Myometrial cell (primary cell): Measurements from ENCODE around the gene FAM187B. TPM values are rescaled to one million over a fixed set of nuclear protein-coding genes. Genes with fewer than 3 reads are reported as not detected.

Source experiments
- total RNA-seq: library from RNA; depleted of rRNA; stranded (reverse); fragments of >200 nt; gene quantifications from 2 replicates; pipeline ENCODE4 v1.2.3, GENCODE V29; 2015

Gene FAM187B
- not detected in 2 replicates for total RNA-seq

DNA sequence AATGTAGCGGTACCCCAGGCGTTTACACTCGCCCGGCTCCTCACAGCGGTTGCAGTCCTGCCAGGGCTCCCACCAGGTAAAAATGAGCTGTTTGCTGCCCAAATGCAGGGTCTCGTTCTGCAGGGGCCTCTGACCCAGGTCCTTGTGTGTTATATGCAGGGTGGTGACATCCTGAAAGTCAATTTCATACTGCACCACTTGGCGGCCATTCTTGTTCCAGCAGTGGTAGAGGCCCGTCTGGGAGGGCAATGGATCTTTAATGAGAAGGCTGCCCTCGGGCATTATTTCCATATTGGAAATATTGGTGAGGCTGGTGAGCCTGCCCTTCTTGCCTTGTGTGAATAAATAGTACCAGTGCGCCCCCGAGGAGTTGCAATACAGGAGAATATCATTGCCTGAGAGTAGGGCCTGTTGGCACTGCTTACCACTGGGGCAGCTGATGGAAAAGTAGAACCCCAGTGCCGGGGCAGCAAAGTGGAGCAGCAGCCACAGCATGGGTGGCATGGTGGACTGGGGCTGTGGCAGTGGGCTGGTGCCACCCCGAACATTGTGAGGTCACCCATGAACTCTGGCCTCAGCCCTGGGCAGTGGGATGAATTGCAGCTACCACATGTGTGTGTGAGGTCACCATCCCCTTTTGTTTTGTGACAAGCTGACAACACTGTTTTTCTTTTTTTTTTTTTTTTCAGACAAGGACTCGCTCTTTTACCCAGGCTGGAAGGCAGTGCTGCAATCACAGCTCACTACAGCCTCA is at the start of gene FAM187B:
FAM187B (minus strand) TSS at position 563 of the 754 bp plus-strand sequence; CDS start at position 504, 59 bp downstream.

DNA sequence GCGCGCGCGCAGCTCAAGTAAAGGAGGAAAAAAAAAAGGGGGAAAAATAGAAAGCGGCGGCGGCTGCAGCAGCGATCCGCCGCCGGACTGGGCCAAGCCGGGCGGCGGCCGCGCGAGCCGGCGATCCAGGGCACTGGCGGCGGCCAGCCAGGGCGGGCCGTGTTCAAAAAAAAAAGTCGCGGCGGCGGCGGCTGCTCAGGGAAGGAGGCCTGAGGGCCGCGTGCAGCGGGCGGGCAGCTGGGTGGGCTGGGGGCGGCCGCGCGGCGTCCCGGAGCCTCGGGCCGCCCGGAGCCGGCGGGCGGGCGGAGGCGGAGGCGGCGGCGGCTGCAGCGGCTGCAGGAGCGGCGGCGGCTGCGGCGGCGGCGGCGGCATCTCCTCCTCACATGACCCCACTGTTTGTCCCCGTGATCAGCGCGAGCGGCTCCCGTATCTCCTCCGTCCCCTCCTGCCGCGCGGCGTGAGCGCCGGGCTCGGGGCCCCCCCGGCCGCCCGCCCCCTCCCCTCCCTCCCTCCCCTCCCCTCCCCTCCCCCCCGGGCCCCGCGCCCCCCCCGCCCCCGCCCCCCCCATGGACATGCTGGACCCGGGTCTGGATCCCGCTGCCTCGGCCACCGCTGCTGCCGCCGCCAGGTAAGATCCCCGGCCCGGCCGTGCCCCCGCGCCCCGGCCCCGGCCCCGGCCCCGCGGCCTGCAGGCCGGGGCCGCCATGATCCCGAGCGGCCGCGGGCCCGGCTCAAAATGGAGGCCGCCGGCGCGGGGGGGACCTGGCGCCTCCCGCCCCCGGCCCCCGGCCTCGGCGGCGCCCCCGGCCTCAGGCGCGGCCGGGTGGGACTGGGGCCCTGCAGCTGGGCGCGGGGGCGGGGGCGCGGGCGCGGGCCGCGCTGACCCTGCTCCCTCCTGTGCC is 40.2 kb upstream of the FAM187B start, which contains the start of gene USF2:
USF2 (plus strand) TSS at position 427 of the 902 bp plus-strand sequence; CDS start at position 567, 140 bp downstream.

DNA sequence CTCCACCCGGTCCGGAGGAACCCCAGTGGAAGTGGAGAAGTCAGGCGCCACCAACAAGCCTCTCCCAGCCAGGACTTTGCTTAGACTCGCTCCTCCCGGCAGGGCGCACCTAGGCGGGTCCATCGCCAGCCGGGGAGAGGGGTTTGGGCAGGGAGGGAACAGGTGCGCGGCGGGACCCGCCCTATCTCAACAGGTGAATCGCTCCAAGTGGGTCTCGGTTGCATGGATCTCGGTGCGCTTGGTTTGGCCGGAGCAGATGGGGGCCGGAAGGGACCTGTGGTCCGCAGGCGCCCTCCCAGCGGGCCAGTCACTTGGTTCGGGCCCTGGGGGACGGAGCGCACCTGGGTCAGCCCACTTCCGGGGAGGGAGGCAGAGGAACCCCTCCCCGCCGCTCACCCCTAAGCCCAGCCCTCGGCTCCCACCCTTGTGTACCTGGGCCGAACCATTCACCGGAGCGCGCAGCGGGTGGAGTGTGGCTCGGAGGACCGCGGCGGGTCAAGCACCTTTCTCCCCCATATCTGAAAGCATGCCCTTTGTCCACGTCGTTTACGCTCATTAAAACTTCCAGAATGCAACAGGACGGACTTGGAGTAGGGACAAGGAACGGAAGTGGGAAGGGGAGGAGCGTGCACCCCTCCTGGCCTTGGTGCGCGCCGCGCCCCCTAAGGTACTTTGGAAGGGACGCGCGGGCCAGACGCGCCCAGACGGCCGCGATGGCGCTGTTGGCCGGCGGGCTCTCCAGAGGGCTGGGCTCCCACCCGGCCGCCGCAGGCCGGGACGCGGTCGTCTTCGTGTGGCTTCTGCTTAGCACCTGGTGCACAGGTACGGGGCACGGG is 20.0 kb upstream of the FAM187B start, which contains the start of gene LSR:
LSR (plus strand) TSS at position 693 of the 836 bp plus-strand sequence; CDS start at position 714, 21 bp downstream.

Other genes with a start within 250 kb of the FAM187B start
- gene GRAMD1A, start 228.4 kb downstream of the FAM187B start, total RNA-seq: 28.0 and 33.1 TPM in 2 replicates
- 7.5 and 11.3 TPM in 2 replicates for gene SCN1B, start 198.3 kb downstream of the FAM187B start, total RNA-seq
- gene HPN, start 187.0 kb downstream of the FAM187B start, total RNA-seq: not detected in 2 replicates
- gene FXYD3, start 112.9 kb downstream of the FAM187B start, total RNA-seq: not detected in 2 replicates
- not detected in 2 replicates for gene LGI4, start 93.7 kb downstream of the FAM187B start, total RNA-seq
- gene FXYD1, start 89.9 kb downstream of the FAM187B start, total RNA-seq: not detected in 2 replicates
- not detected in 2 replicates for gene FXYD7, start 85.5 kb downstream of the FAM187B start, total RNA-seq
- 158 and 167 TPM in 2 replicates for gene FXYD5, start 74.0 kb downstream of the FAM187B start, total RNA-seq
- gene LSR, start 20.3 kb upstream of the FAM187B start, total RNA-seq: 0.86 and 3.4 TPM in 2 replicates
- 38.1 and 59.7 TPM in 2 replicates for gene USF2, start 40.2 kb upstream of the FAM187B start, total RNA-seq
- gene HAMP, start 53.8 kb upstream of the FAM187B start, total RNA-seq: not detected in 2 replicates
- gene MAG, start 63.4 kb upstream of the FAM187B start, total RNA-seq: not detected in 2 replicates
- gene CD22, start 100.4 kb upstream of the FAM187B start, total RNA-seq: 0.71 and 1.4 TPM in 2 replicates
- gene FFAR1, start 119.2 kb upstream of the FAM187B start, total RNA-seq: not detected in 2 replicates
- gene FFAR3, start 129.7 kb upstream of the FAM187B start, total RNA-seq: not detected in 2 replicates
- gene GPR42, start 142.3 kb upstream of the FAM187B start, total RNA-seq: not detected in 2 replicates
- not detected in 2 replicates for gene FFAR2, start 219.5 kb upstream of the FAM187B start, total RNA-seq